Testis (tissue), 2 donors: ENCODE results near the gene KRT3.

ENCODE experiments used
- CTCF ChIP-seq, 3 experiments: fragments of 450-650 bp in 2 of 3; fragments of 200-600 bp in 1 of 3; sonication (generic) in 1 of 3; IDR thresholded peaks; one replicate each; pipeline ENCODE4 v1.5.1; 2016 to 2019; ENCODE audit warnings: antibody characterized with exemption in 3 of 3, mild to moderate bottlenecking in 2 of 3, moderate library complexity in 1 of 3
- POLR2A ChIP-seq: fragments of 450-650 bp; IDR thresholded peaks from one replicate; pipeline ENCODE4 v1.6.1; 2017; ENCODE audit warnings: antibody characterized with exemption, mild to moderate bottlenecking, moderate library complexity

GRCh38 chr12:52761802-52762201 lies 34.1 kb downstream of the KRT3 start:
- no peak for TF ChIP-seq CTCF (IDR thresholded peaks at IDR 0.05)
- TF ChIP-seq POLR2A: no peak
